ENCODE measurements around the gene SNRPD2.

Gene SNRPD2

DNA sequence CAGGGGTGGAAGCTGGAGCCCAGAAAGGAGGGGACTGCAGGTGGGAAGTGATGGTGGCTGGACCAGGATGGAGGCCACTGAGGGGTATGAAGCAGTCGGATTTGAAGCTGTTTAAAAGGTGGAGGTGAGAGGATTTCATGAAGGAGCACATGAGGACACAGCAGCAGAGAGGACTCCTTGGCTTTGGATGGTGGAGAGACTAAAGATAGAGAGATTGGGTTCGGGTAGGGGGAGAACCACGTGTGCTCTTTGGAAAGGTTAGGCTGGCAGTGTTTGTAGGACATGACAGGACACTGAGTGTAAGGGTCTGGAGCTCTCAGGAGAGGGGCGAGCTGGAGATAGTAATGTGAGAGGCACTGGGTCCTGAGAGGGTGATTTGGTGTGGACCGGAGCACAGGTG lies 8.8 kb downstream of the SNRPD2 start:
- TF ChIP-seq CREB1 (IDR thresholded peaks at IDR 0.05; ENCODE audit: low read depth) (no peak), ZBTB7A (IDR thresholded peaks at IDR 0.05; ENCODE audit: low read depth) (no peak), NFIC (IDR thresholded peaks at IDR 0.05) (no peak)
- TF ChIP-seq, protein P1, sequence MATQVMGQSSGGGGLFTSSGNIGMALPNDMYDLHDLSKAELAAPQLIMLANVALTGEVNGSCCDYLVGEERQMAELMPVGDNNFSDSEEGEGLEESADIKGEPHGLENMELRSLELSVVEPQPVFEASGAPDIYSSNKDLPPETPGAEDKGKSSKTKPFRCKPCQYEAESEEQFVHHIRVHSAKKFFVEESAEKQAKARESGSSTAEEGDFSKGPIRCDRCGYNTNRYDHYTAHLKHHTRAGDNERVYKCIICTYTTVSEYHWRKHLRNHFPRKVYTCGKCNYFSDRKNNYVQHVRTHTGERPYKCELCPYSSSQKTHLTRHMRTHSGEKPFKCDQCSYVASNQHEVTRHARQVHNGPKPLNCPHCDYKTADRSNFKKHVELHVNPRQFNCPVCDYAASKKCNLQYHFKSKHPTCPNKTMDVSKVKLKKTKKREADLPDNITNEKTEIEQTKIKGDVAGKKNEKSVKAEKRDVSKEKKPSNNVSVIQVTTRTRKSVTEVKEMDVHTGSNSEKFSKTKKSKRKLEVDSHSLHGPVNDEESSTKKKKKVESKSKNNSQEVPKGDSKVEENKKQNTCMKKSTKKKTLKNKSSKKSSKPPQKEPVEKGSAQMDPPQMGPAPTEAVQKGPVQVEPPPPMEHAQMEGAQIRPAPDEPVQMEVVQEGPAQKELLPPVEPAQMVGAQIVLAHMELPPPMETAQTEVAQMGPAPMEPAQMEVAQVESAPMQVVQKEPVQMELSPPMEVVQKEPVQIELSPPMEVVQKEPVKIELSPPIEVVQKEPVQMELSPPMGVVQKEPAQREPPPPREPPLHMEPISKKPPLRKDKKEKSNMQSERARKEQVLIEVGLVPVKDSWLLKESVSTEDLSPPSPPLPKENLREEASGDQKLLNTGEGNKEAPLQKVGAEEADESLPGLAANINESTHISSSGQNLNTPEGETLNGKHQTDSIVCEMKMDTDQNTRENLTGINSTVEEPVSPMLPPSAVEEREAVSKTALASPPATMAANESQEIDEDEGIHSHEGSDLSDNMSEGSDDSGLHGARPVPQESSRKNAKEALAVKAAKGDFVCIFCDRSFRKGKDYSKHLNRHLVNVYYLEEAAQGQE (IDR thresholded peaks at IDR 0.05; ENCODE audit: low read depth), result no peak
- TF ChIP-seq, protein P2, sequence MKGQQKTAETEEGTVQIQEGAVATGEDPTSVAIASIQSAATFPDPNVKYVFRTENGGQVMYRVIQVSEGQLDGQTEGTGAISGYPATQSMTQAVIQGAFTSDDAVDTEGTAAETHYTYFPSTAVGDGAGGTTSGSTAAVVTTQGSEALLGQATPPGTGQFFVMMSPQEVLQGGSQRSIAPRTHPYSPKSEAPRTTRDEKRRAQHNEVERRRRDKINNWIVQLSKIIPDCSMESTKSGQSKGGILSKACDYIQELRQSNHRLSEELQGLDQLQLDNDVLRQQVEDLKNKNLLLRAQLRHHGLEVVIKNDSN (IDR thresholded peaks at IDR 0.05), result no peak

DNA sequence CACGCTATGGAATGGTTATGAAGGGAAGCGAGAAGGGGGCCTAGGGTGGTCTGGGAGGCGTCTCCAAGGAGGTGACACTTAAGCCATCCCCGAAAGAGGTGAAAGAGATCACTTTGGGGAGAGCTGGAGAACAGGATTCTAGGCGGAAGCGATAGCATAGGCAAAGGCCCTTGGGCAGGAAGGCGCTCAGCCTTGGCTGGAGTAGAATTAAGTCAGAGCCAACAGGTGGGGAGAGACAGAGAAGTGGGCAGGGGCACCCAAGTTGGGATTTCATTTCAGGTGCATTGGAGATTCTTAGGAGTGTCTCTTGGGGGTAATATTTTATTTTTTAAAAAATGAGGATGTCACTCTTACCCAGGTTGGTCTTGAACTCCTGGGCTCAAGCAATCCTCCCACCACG lies 9.6 kb downstream of the SNRPD2 start:
- TF ChIP-seq NFIC (IDR thresholded peaks at IDR 0.05), result no peak
- no peak for TF ChIP-seq TCF12 (IDR thresholded peaks at IDR 0.05; ENCODE audit: low read depth)
- TF ChIP-seq CEBPB (IDR thresholded peaks at IDR 0.05), result no peak
- TF ChIP-seq EGR1 (IDR thresholded peaks at IDR 0.05), result no peak
- TF ChIP-seq, protein P2 (IDR thresholded peaks at IDR 0.05), result no peak
- TF ChIP-seq YY1 (IDR thresholded peaks at IDR 0.05; ENCODE audit: low read depth), result no peak

DNA sequence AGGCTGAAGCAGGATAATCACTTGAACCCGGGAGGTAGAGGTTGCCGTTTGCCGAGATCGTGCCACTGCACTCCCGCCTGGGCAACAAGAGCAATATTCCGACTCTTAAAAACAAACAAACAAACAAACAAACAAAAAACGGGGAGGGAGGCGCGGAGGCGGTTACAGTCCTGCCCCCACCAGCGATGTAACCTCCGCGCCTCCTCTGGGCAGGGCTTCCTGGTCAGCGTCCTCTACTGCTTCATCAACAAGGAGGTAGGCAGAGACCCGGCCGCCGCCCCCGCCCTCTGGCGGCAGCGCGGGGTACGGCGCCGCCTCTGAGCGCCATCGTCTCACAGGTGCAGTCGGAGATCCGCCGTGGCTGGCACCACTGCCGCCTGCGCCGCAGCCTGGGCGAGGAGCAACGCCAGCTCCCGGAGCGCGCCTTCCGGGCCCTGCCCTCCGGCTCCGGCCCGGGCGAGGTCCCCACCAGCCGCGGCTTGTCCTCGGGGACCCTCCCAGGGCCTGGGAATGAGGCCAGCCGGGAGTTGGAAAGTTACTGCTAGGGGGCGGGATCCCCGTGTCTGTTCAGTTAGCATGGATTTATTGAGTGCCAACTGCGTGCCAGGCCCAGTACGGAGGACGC lies 10.2 kb downstream of the SNRPD2 start:
- TF ChIP-seq YY1 (IDR thresholded peaks at IDR 0.05; ENCODE audit: low read depth), result peak; percentile 74
- TF ChIP-seq, protein P2 (IDR thresholded peaks at IDR 0.05), result peak; percentile 49; the same call in 1 of the 2 replicates
- TF ChIP-seq FOXM1 (IDR thresholded peaks at IDR 0.05; ENCODE audit: borderline replicate concordance, low read depth), result no peak
- 0 out of 2 replicates have a peak, but pooled peaks have one; percentile 42 for TF ChIP-seq TAF1 (IDR thresholded peaks at IDR 0.05; ENCODE audit: low read depth)
- TF ChIP-seq CREB1 (IDR thresholded peaks at IDR 0.05; ENCODE audit: low read depth), result no peak
- TF ChIP-seq TEAD4 (IDR thresholded peaks at IDR 0.05), result peak; percentile 45; the same call in 1 of the 2 replicates
- TF ChIP-seq, protein P3, sequence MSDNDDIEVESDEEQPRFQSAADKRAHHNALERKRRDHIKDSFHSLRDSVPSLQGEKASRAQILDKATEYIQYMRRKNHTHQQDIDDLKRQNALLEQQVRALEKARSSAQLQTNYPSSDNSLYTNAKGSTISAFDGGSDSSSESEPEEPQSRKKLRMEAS (IDR thresholded peaks at IDR 0.05), result peak; percentile 62; the same call in 1 of the 2 replicates
- peak; percentile 69; the same call in 1 of the 2 replicates for TF ChIP-seq NFIC (IDR thresholded peaks at IDR 0.05)
- TF ChIP-seq ZBTB7A (IDR thresholded peaks at IDR 0.05; ENCODE audit: low read depth), result no peak
- TF ChIP-seq TCF12 (IDR thresholded peaks at IDR 0.05; ENCODE audit: low read depth), result peak; percentile 73
- TF ChIP-seq CEBPB (IDR thresholded peaks at IDR 0.05), result no peak
- TF ChIP-seq, protein P1 (IDR thresholded peaks at IDR 0.05; ENCODE audit: low read depth), result 0 out of 2 replicates have a peak, but pooled peaks have one; percentile 26
- peak; percentile 61 for TF ChIP-seq RAD21 (IDR thresholded peaks at IDR 0.05; ENCODE audit: low read depth)
- TF ChIP-seq EP300 (IDR thresholded peaks at IDR 0.05; ENCODE audit: borderline replicate concordance), result peak; percentile 51; the same call in 1 of the 2 replicates
- TF ChIP-seq EGR1 (IDR thresholded peaks at IDR 0.05), result peak; percentile 61

DNA sequence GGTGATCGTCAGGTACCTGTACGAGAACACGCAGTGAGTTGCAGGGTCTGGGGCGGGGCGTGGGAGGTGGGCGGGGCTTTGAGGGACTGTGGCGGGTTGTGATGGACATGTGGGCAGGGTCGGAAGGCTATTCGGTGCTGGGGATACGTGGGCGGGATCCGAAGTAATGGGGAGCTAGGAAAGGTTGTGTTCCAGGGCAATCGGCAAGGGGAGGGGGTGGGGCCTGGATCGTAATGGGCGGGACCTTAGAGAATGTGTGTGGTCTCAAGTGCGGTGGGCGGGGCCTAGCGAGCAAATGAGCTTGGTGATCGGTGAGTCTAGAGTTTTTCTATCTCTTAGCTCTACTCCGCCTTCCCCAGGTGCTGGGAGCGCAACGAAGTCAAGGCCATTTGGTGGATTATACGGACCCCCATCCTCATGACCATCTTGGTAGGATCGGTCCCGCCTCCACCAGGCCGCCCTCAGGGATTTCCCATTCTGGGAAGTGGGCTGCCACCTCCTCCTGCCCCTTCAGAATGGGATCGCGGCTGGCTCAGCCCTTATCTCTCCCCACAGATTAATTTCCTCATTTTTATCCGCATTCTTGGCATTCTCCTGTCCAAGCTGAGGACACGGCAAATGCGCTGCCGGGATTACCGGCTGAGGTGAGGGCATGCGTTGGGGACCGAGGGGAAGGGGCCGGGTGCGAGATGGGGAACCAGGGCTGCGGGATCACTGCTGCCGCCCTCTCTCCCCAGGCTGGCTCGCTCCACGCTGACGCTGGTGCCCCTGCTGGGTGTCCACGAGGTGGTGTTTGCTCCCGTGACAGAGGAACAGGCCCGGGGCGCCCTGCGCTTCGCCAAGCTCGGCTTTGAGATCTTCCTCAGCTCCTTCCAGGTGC lies 14.2 kb downstream of the SNRPD2 start:
- TF ChIP-seq CREB1 (IDR thresholded peaks at IDR 0.05; ENCODE audit: low read depth), result peak; percentile 26; the same call in 1 of the 2 replicates
- no peak for TF ChIP-seq TAF1 (IDR thresholded peaks at IDR 0.05; ENCODE audit: low read depth)
- TF ChIP-seq, protein P3 (IDR thresholded peaks at IDR 0.05), result peak; percentile 53
- TF ChIP-seq, protein P1 (IDR thresholded peaks at IDR 0.05; ENCODE audit: low read depth), result no peak
- TF ChIP-seq CEBPB (IDR thresholded peaks at IDR 0.05), result no peak
- no peak; the same call in 1 of the 2 replicates for TF ChIP-seq ZBTB7A (IDR thresholded peaks at IDR 0.05; ENCODE audit: low read depth)
- no peak for TF ChIP-seq FOXM1 (IDR thresholded peaks at IDR 0.05; ENCODE audit: borderline replicate concordance, low read depth)
- TF ChIP-seq TEAD4 (IDR thresholded peaks at IDR 0.05), result peak; percentile 82
- no peak for TF ChIP-seq TCF12 (IDR thresholded peaks at IDR 0.05; ENCODE audit: low read depth)
- TF ChIP-seq, protein P2 (IDR thresholded peaks at IDR 0.05), result peak; percentile 23; the same call in 1 of the 2 replicates
- peak; percentile 65 for TF ChIP-seq EGR1 (IDR thresholded peaks at IDR 0.05)
- TF ChIP-seq YY1 (IDR thresholded peaks at IDR 0.05; ENCODE audit: low read depth), result no peak
- no peak for TF ChIP-seq NFIC (IDR thresholded peaks at IDR 0.05)
- no peak for TF ChIP-seq EP300 (IDR thresholded peaks at IDR 0.05; ENCODE audit: borderline replicate concordance)
- TF ChIP-seq RAD21 (IDR thresholded peaks at IDR 0.05; ENCODE audit: low read depth), result no peak

Data from Ishikawa (cell line).